SK-N-MC (cell line): ENCODE results near the gene ZSCAN5A.

ENCODE experiments used
- EZH2 ChIP-seq: fragments of 200-600 bp; sonication (generic); IDR thresholded peaks from one replicate; pipeline ENCODE4 v1.6.1; 2017; ENCODE audit warnings: antibody characterized with exemption
- FOXP2 ChIP-seq: optimal IDR thresholded peaks from 2 replicates; pipeline ENCODE3; 2011; ENCODE audit warnings: mild to moderate bottlenecking, moderate library complexity; ENCODE audit not compliant: insufficient read depth; ENCODE audit errors: extremely low read length, control extremely low read depth
- POLR2AphosphoS5 ChIP-seq: IDR thresholded peaks from 2 replicates; pipeline ENCODE4 v1.6.1; 2012; ENCODE audit warnings: mild to moderate bottlenecking, low read depth, low read length, borderline replicate concordance

DNA sequence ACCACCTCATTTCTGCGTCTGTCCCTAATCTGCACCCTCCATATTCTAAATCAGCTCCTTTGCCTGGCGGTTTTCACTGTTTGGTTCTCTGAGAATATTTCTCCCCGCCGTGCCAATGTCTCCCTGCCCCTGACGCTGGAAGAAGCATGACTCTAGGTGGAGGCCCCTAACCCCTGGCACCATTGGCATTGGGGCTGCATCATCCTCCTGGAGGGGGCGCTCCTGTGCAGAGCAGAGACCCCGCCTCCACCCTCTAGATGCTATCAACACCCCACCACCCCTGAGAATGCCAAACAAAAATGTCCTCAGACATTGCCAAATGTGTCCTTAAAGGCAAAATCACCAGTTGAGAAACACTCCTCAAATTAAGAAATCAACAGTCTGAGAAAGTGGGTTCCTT is 123.5 kb downstream of the ZSCAN5A start:
- TF ChIP-seq POLR2AphosphoS5 (no peak), FOXP2 (no peak), EZH2 (no peak)
